HEK293 (cell line): ENCODE measurements around the gene GAL3ST3.
"Not testable (repeated sequence)": the region's sequence is repeated elsewhere in the genome, so short reads cannot be mapped to it uniquely, and the experiment has no call there.

ENCODE experiments used
- CTCF ChIA-PET: fragments of 350-600 bp; formaldehyde crosslinking; extraction: SDS; loops from one replicate; lab custom pipeline; 2021; ENCODE audit warnings: antibody characterized with exemption; lab: Yijun Ruan, JAX
- POLR2A ChIA-PET: fragments of 300-600 bp; formaldehyde crosslinking; extraction: SDS; loops from one replicate; lab custom pipeline; 2020; ENCODE audit warnings: antibody characterized with exemption, inconsistent platforms; lab: Yijun Ruan, JAX
- H3K27ac ChIP-seq: fragments of 200-500 bp; sonication (Bioruptor generic); 2 replicates; pipeline ENCODE4 v1.5.1; 2014; ENCODE audit warnings: low read depth, low read length, control low read depth, inconsistent platforms; ENCODE audit errors: extremely low read depth
- H3K36me3 ChIP-seq, 2 experiments: fragments of 200-500 bp in 1 of 2; sonication (Bioruptor generic) in 1 of 2; 1 replicate in 1 of 2; 2 replicates in 1 of 2; pipeline ENCODE4 v1.5.1; 2014 to 2017; ENCODE audit warnings: inconsistent platforms in 2 of 2, low read length in 2 of 2; ENCODE audit not compliant: control insufficient read depth in 2 of 2, insufficient read depth in 1 of 2
- H3K4me1 ChIP-seq: fragments of 200-500 bp; sonication (Bioruptor generic); 2 replicates; pipeline ENCODE4 v1.5.1; 2014; ENCODE audit warnings: mild to moderate bottlenecking, low read length, inconsistent platforms; ENCODE audit not compliant: control insufficient read depth, insufficient read depth
- H3K4me3 ChIP-seq: 2 replicates; pipeline ENCODE4 v1.5.1; 2011; ENCODE audit warnings: low read depth, mild to moderate bottlenecking, control low read depth, low read length, moderate library complexity
- H3K9me3 ChIP-seq: fragments of 200-500 bp; sonication (Bioruptor generic); 2 replicates; pipeline ENCODE4 v1.5.1; 2014; ENCODE audit warnings: low read depth, low read length, inconsistent platforms; ENCODE audit not compliant: control insufficient read depth, insufficient read depth
- KLF7 ChIP-seq: fragments of 450-650 bp; formaldehyde crosslinking; IDR thresholded peaks from 2 replicates; pipeline ENCODE4 v1.5.1; 2016; ENCODE audit warnings: missing biosample characterization, missing genetic modification characterization, borderline replicate concordance
- KLF8 ChIP-seq: fragments of 450-650 bp; formaldehyde crosslinking; IDR thresholded peaks from 2 replicates; pipeline ENCODE4 v1.5.1; 2016; ENCODE audit warnings: missing biosample characterization, missing genetic modification characterization
- SCRT1 ChIP-seq: fragments of 450-650 bp; formaldehyde crosslinking; IDR thresholded peaks from 2 replicates; pipeline ENCODE4 v1.5.1; 2016; ENCODE audit warnings: missing biosample characterization, missing genetic modification characterization, borderline replicate concordance
- SCRT2 ChIP-seq: fragments of 450-650 bp; formaldehyde crosslinking; IDR thresholded peaks from 2 replicates; pipeline ENCODE4 v1.5.1; 2016; ENCODE audit warnings: missing biosample characterization, missing genetic modification characterization
- YY2 ChIP-seq: fragments of 450-650 bp; formaldehyde crosslinking; IDR thresholded peaks from 2 replicates; pipeline ENCODE4 v1.5.1; 2016; ENCODE audit warnings: missing biosample characterization, missing genetic modification characterization
- ZNF174 ChIP-seq: fragments of 450-650 bp; formaldehyde crosslinking; IDR thresholded peaks from 2 replicates; pipeline ENCODE4 v1.5.0; 2017; ENCODE audit warnings: missing biosample characterization, mild to moderate bottlenecking, missing genetic modification characterization
- ZNF239 ChIP-seq: fragments of 450-650 bp; formaldehyde crosslinking; IDR thresholded peaks from 2 replicates; pipeline ENCODE4 v1.5.1; 2016; ENCODE audit warnings: missing biosample characterization, missing genetic modification characterization
- ZNF280D ChIP-seq: fragments of 450-650 bp; formaldehyde crosslinking; IDR thresholded peaks from 2 replicates; pipeline ENCODE4 v1.5.1; 2016; ENCODE audit warnings: missing biosample characterization, missing genetic modification characterization
- ZNF341 ChIP-seq: fragments of 450-650 bp; formaldehyde crosslinking; IDR thresholded peaks from 2 replicates; pipeline ENCODE4; 2016; ENCODE audit warnings: low read depth, missing biosample characterization, missing genetic modification characterization
- ZNF488 ChIP-seq: fragments of 450-650 bp; formaldehyde crosslinking; IDR thresholded peaks from 2 replicates; pipeline ENCODE4 v1.5.1; 2016; ENCODE audit warnings: missing biosample characterization, missing genetic modification characterization
- ZNF785 ChIP-seq: fragments of 450-650 bp; formaldehyde crosslinking; IDR thresholded peaks from 2 replicates; pipeline ENCODE4 v1.5.1; 2016; ENCODE audit warnings: missing biosample characterization, missing genetic modification characterization
- ZSCAN23 ChIP-seq: fragments of 450-650 bp; formaldehyde crosslinking; IDR thresholded peaks from 2 replicates; pipeline ENCODE4 v1.5.1; 2016; ENCODE audit warnings: missing biosample characterization, missing genetic modification characterization

GAL3ST3 gene

GRCh38 chr11:66011239-66011784, 37.6 kb downstream of the GAL3ST3 start:
- H3K36me3 ChIP-seq = peaks cover 0 to under 1% of the 10 kb centered on the region in 2 experiments; a peak in 1 of 3 replicates
- peak; percentile 31; the same call in 1 of the 2 replicates for TF ChIP-seq SCRT2 (tag by site-specific recombination)
- 0 out of 2 replicates have a peak, but pooled peaks have one; percentile 12 for TF ChIP-seq SCRT1 (tag by site-specific recombination)
- no peak for TF ChIP-seq YY2 (tag by site-specific recombination)
- TF ChIP-seq ZNF785 (tag by site-specific recombination) = no peak
- no peak for TF ChIP-seq ZNF239 (tag by site-specific recombination)
- no peak for TF ChIP-seq KLF7 (tag by site-specific recombination)
- TF ChIP-seq, all 188 proteins: peak for 2
- no peaks in the 10 kb centered on the region for H3K9me3 ChIP-seq
- CTCF ChIA-PET = interaction anchor here (0.7 to 3.1 kb wide), 4 partner anchors 11 to 375 kb away, joined by 3 to 15 read pairs (median 4); no protein-coding TSS in a partner anchor
- H3K4me1 ChIP-seq = no peaks in the 10 kb centered on the region
- H3K27ac ChIP-seq = no peak overlapping the region
- no peak overlapping the region for H3K4me3 ChIP-seq
- POLR2A ChIA-PET = interaction anchor here (0.6 to 1.4 kb wide), 4 partner anchors 9 to 471 kb away, joined by 3 to 5 read pairs (median 3); partner anchors contain the start of genes BANF1, EIF1AD and FIBP

GRCh38 chr11:66010036-66010435, 38.9 kb downstream of the GAL3ST3 start:
- H3K27ac ChIP-seq, H3K4me3 ChIP-seq, H3K4me1 ChIP-seq, H3K9me3 ChIP-seq, POLR2A ChIA-PET: not testable (repeated sequence)
- CTCF ChIA-PET = interaction anchor here (3.1 kb wide), 1 partner anchor 12 kb away, joined by 15 read pairs; no protein-coding TSS in a partner anchor
- peaks cover 0 to 14% of the 10 kb centered on the region in 2 experiments; a peak in 1 of 3 replicates for H3K36me3 ChIP-seq

GRCh38 chr11:66008468-66009101, 40.4 kb downstream of the GAL3ST3 start:
- POLR2A ChIA-PET = interaction anchor here (0.6 to 1.4 kb wide), 6 partner anchors 11 to 150 kb away, joined by 3 to 4 read pairs (median 4); no protein-coding TSS in a partner anchor

More at GRCh38 chr11:66008468-66009101, 40.4 kb downstream of the GAL3ST3 start:
- Histone ChIP-seq H3K4me1 (no peaks in the 10 kb centered on the region), H3K36me3 (peaks cover 0 to 27% of the 10 kb centered on the region in 2 experiments; a peak in 1 of 3 replicates), H3K27ac (no peak overlapping the region), H3K9me3 (no peaks in the 10 kb centered on the region), H3K4me3 (no peak overlapping the region)
- CTCF ChIA-PET = interaction anchor here (0.5 to 2.2 kb wide), 7 partner anchors 9 to 436 kb away, joined by 3 to 11 read pairs (median 6); no protein-coding TSS in a partner anchor
- TF ChIP-seq ZNF488 (tag by site-specific recombination) = no peak
- no peak for TF ChIP-seq ZNF174 (tag by site-specific recombination)
- no peak for TF ChIP-seq SCRT1 (tag by site-specific recombination)
- no peak for TF ChIP-seq ZNF341 (tag by site-specific recombination)
- TF ChIP-seq ZNF280D = no peak
- TF ChIP-seq ZSCAN23 (tag by site-specific recombination) = no peak
- TF ChIP-seq KLF8 (tag by site-specific recombination) = no peak
